GM18508 (cell line): ENCODE data around the gene EHD2.
"Not testable (repeated sequence)": the region's sequence is repeated elsewhere in the genome, so short reads cannot be mapped to it uniquely, and the experiment has no call there.

ENCODE experiments used
- ATAC-seq: cut with Tn5 transposase; IDR thresholded peaks from one replicate; pipeline ENCODE4 v1.9.1; 2021; ENCODE audit warnings: moderate number of reproducible peaks; ENCODE audit not compliant: insufficient read depth, unreplicated experiment

Gene EHD2

GRCh38 chr19:47745010-47745901 lies 32.0 kb downstream of the EHD2 start, which contains the start of gene NOP53:
Gene NOP53 (plus strand): TSS chr19:47745546. CDS start chr19:47745560, 14 bp downstream.
- no peak for ATAC-seq

DNA sequence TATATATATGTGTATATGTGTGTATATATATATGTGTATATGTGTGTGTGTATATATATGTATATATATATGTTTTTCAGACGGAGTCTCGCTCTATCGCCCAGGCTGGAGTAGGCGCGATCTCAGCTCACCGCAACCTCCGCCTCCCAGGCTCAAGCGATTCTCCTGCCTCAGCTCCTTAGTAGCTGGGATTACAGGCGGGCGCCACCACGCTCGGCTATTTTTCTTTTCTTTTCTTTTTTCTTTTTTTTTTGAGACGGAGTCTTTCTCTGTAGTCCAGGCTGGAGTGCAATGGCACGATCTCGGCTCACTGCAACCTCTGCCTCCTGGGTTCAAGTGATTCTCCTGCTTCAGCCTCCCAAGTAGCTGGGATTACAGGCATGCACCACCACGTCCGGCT lies 32.9 kb downstream of the EHD2 start:
- ATAC-seq: not testable (repeated sequence)

DNA sequence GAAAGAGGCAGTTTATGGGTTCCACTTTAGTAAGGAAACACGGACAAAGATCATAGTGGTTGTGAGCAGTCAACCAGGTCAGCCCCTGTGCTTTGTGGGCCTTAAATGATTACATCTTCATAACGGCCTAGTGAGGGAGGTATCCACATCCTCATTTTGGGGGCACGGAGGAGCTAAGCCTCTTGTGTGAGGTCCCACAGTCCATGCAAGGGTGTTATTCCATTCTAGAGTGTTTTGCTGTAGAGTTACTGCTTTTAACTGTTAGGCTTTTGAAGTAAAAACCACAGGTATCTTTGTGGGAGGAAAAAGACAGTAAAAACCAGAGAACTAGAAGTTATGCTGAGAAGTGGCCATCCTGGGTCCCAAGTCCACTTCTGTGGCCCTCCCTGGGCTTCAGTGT lies 36.1 kb downstream of the EHD2 start:
- ATAC-seq: no peak

DNA sequence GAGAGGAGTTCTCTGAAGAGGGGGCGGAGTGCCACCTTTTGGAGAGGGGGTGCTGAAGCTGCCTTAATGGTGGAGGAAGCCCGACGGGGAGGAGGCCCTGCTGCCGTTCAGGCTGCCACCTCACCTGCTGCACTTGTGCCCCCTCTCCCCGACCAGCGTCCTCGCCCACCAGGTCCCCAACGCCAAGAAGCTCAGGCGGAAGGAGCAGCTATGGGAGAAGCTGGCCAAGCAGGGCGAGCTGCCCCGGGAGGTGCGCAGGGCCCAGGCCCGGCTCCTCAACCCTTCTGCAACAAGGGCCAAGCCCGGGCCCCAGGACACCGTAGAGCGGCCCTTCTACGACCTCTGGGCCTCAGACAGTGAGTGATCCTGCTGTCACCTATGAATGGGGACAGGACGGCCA lies 37.5 kb downstream of the EHD2 start:
- ATAC-seq: no peak

- ATAC-seq: no peak
Observed at GRCh38 chr19:47752440-47753211, 39.4 kb downstream of the EHD2 start.

DNA sequence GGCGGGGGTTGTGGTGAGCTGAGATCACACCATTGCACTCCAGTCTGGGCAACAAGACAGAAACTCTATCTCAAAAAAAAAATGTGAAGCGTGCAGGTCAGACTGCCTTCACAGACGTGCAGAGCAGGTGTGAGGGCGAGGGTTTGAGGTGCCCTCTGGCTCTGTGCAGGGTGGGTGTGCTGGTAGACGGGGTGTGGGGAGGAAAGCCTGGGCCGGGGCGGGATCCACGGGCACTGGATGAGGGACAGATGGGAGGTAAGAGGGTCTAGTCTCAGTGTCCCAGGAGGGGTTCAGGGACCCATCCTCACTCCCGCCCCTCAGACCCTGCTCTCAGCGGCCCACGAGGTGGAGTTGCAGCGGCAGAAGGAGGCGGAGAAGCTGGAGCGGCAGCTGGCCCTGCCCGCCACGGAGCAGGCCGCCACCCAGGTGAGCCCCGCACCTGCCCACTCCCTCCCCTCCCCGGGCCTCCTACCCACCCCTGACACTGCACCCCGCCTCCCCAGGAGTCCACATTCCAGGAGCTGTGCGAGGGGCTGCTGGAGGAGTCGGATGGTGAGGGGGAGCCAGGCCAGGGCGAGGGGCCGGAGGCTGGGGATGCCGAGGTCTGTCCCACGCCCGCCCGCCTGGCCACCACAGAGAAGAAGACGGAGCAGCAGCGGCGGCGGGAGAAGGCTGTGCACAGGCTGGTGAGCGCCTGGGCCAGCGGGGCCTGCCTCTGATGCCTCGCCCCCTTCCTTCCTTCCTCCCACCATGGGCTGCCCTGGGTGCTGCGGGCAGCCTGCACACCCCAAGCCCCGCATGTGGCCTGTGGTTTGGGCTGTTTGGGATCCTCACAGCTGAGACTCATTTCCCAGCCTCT lies 41.2 kb downstream of the EHD2 start:
- ATAC-seq: no peak

DNA sequence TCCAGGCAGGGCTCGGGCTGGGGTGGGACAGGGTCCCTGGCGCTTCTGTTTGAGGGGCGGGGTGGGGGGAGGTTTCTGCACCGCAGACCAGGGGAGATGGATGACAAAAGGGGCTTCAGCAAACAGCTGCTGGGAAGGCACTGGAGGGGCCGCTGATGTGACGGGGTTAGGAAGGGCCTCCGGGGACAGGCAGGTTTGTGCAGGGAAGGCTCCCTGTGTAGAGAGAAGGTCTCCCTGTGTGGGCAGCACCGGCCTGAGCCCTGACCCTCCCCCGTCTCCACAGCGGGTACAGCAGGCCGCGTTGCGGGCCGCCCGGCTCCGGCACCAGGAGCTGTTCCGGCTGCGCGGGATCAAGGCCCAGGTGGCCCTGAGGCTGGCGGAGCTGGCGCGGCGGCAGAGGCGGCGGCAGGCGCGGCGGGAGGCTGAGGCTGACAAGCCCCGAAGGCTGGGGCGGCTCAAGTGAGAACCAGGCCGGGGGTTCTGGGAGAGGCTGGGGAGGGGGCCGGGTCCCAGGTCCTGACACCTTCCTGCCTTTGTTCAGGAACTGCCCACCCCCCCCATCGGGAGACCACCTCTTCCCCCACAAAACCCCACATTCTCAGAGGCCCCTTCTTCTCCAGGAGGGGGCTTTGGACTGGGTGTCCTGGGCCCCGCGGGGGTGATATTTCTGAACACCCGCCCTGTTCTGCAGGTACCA lies 42.0 kb downstream of the EHD2 start:
- ATAC-seq: no peak

- ATAC-seq: no peak
Observed at GRCh38 chr19:47755762-47756626, 42.8 kb downstream of the EHD2 start.

- no peak for ATAC-seq
Observed at GRCh38 chr19:47756627-47756929, 43.4 kb downstream of the EHD2 start.

- no peak for ATAC-seq
Observed at GRCh38 chr19:47756953-47757608, 43.9 kb downstream of the EHD2 start.

DNA sequence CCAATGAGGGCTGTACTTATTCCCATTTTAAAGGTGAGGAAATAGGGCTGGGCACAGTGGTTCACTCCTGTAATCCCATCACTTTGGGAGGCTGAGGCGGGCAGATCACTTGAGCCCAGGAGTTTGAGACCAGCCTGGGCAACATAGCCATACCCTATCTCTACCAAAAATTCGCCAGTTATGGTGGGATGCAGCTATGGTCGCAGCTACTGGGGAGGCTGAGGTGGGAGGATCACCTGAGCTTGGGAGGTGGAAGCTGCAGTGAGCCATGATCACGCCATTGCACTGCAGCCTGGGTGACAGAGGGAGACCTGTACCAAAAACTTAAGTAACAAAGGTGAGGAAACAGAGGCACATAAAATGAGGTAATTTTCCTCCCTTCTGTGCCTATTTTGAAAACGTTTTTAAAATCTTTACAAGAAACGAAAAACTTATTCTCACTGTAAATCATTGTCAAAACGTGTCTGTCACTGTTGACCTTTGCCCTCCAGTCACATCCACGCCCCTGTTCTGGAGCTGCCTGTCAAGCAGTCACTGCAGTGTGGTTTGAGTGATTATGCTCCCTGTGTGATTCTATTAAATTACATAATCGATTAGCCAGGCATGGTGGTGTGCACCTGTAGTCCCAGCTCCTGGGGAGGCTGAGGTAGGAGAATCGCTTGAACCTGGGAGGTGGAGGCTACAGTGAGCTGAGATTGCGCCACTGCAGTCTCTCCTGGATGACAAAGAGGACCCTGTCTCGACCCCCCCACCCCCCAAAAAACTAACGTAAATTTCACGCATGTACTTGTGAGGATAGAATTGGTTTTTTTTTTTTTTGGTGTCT lies 44.6 kb downstream of the EHD2 start:
- no peak for ATAC-seq

GRCh38 chr19:47758443-47758804 lies 45.2 kb downstream of the EHD2 start:
- ATAC-seq: no peak

DNA sequence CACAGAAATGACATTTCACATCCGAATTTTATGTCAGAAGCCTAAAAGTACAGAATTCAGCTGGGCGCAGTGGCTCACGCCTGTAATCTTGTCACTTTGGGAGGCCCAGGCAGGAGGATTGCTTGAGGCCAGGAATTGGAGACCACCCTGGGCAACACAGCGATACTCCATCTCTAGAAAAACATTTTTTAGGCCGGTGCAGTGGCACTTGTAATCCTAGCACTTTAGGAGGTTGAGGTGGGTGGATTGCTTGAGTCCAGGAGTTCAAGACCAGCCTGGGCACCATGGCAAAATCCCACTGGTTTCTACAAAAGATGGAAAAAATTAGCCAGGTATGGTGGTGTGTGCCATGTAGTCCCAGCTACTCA lies 47.4 kb downstream of the EHD2 start:
- no peak for ATAC-seq

DNA sequence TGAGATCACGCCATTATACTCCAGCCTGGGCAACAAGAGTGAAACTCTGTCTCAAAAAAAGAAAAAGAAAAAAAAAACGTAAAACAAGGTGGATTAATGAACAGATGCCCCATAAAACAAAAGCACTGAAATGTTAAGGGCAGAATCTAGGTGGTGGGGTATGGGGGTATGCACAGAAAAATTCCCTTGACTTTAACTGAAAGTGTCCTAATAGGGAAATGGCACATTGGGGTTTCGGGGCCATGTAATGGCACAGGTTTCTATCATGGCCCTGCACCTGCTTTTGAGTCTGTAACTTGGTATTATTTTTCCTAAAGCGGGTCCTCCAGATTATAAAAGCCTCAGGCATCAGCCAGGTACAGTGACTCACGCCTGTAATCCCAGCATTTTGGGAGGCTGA lies 48.3 kb downstream of the EHD2 start:
- ATAC-seq: no peak

- ATAC-seq: no peak
Observed at GRCh38 chr19:47762151-47762550, 48.9 kb downstream of the EHD2 start.

DNA sequence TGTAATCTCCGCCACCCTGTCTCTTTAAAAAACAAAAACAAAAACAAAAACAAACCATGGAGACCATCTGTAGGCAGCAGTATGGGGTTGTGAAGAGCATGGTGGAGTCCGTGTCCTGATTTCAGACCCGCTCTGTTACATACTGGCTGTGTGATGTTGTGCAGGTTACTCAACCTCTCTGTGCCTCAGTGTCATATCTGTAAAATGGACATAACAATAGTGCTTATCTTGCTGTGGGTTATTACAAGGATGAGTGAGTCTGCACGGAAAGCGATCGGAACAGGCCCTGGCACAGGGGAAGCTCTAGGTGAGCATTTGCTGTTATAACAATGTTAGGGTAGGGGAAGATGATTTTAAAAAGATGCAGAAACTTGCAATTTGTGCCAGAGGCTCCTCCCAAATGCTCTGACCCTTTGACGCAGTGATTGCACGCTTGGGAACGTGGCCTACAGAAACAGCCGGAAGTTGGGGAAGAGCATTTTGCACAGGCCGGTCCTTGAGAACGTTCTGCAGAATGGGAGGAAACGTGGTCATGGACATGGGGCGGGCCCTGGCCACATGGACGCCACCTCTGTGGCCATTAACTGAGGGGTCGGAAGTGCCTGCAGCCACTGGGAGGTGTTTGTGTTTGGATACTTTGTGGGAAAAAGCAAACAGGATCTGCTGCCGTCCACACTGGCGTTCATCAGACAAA lies 49.5 kb downstream of the EHD2 start:
- no peak for ATAC-seq

- not testable (repeated sequence) for ATAC-seq
Observed at GRCh38 chr19:47764705-47765104, 51.5 kb downstream of the EHD2 start.
